ENCODE data around the gene BCAS1.

BCAS1 gene

GRCh38 chr20:54029176-54029575 lies 41.2 kb downstream of the BCAS1 start (continued):
- TF ChIP-seq CSRNP3 (CRISPR knock-in tag; IDR thresholded peaks at IDR 0.05) (no peak), ZNF70 (CRISPR knock-in tag; IDR thresholded peaks at IDR 0.05) (no peak), ZFP3 (CRISPR knock-in tag; IDR thresholded peaks at IDR 0.05) (no peak), POU6F1 (CRISPR knock-in tag; IDR thresholded peaks at IDR 0.05; ENCODE audit: borderline replicate concordance, low read depth) (no peak), GLIS3 (CRISPR knock-in tag; IDR thresholded peaks at IDR 0.05) (no peak), OSR1 (CRISPR knock-in tag; IDR thresholded peaks at IDR 0.05) (no peak), CSDC2 (CRISPR knock-in tag; IDR thresholded peaks at IDR 0.05) (no peak), ZNF8 (CRISPR knock-in tag; IDR thresholded peaks at IDR 0.05) (no peak), ISL1 (CRISPR knock-in tag; IDR thresholded peaks at IDR 0.05) (no peak), PPARA (CRISPR knock-in tag; IDR thresholded peaks at IDR 0.05; ENCODE audit: borderline replicate concordance) (no peak), ARNTL (CRISPR knock-in tag; IDR thresholded peaks at IDR 0.05; ENCODE audit: borderline replicate concordance, low read depth) (no peak)

GRCh38 chr20:54028276-54029011 lies 42.0 kb downstream of the BCAS1 start:
- ATAC-seq: no peak
- no peak for TF ChIP-seq ZFP30 (CRISPR knock-in tag; IDR thresholded peaks at IDR 0.05)
- TF ChIP-seq OSR1 (CRISPR knock-in tag; IDR thresholded peaks at IDR 0.05): no peak
- TF ChIP-seq ARNTL (CRISPR knock-in tag; IDR thresholded peaks at IDR 0.05; ENCODE audit: borderline replicate concordance, low read depth): no peak
- no peak for TF ChIP-seq RARB (CRISPR knock-in tag; IDR thresholded peaks at IDR 0.05)
- no peak for TF ChIP-seq ZNF8 (CRISPR knock-in tag; IDR thresholded peaks at IDR 0.05)
- no peak for TF ChIP-seq ESRRG (CRISPR knock-in tag; IDR thresholded peaks at IDR 0.05)
- no peak for TF ChIP-seq PATZ1 (CRISPR knock-in tag; IDR thresholded peaks at IDR 0.05; ENCODE audit: borderline replicate concordance)
- no peak for TF ChIP-seq TSHZ2 (CRISPR knock-in tag; IDR thresholded peaks at IDR 0.05)
- no peak for TF ChIP-seq CSDC2 (CRISPR knock-in tag; IDR thresholded peaks at IDR 0.05)
- no peak for TF ChIP-seq CREB5 (CRISPR knock-in tag; IDR thresholded peaks at IDR 0.05; ENCODE audit: low read depth)
- TF ChIP-seq ZFP3 (CRISPR knock-in tag; IDR thresholded peaks at IDR 0.05): no peak
- no peak for TF ChIP-seq SNAI2 (CRISPR knock-in tag; IDR thresholded peaks at IDR 0.05)
- TF ChIP-seq ZC3H10 (CRISPR knock-in tag; IDR thresholded peaks at IDR 0.05): no peak
- no peak for TF ChIP-seq PPARA (CRISPR knock-in tag; IDR thresholded peaks at IDR 0.05; ENCODE audit: borderline replicate concordance)
- no peak for TF ChIP-seq ZNF70 (CRISPR knock-in tag; IDR thresholded peaks at IDR 0.05)
- TF ChIP-seq BACH2 (CRISPR knock-in tag; IDR thresholded peaks at IDR 0.05; ENCODE audit: borderline replicate concordance): no peak
- no peak for TF ChIP-seq GLIS3 (CRISPR knock-in tag; IDR thresholded peaks at IDR 0.05)
- no peak for TF ChIP-seq TCF4 (CRISPR knock-in tag; IDR thresholded peaks at IDR 0.05; ENCODE audit: borderline replicate concordance)
- no peak for TF ChIP-seq ZNF565 (CRISPR knock-in tag; conservative IDR thresholded peaks at IDR 0.05; ENCODE audit: low read depth)
